HepG2 (cell line): ENCODE data around the gene DCTN1. TPM values are rescaled to one million over a fixed set of nuclear protein-coding genes. Genes with fewer than 3 reads are reported as not detected.

Experiments
- CEBPG ChIP-seq: IDR thresholded peaks from 2 replicates; pipeline ENCODE4 v1.6.1; 2016
- CENPX ChIP-seq: sonication (generic); formaldehyde crosslinking; IDR thresholded peaks from 2 replicates; pipeline ENCODE4 v1.9.0; 2021; ENCODE audit warnings: mild to moderate bottlenecking, missing genetic modification reagents, moderate library complexity
- FOXK1 ChIP-seq: sonication (generic); formaldehyde crosslinking; IDR thresholded peaks from 2 replicates; pipeline ENCODE4 v1.4.0; 2020; ENCODE audit warnings: low read depth, missing genetic modification reagents, borderline replicate concordance
- HDAC2 ChIP-seq: sonication (generic); formaldehyde crosslinking; IDR thresholded peaks from 2 replicates; pipeline ENCODE4 v1.4.0; 2020; ENCODE audit warnings: missing genetic modification reagents
- KDM5B ChIP-seq: sonication (generic); formaldehyde crosslinking; IDR thresholded peaks from 2 replicates; pipeline ENCODE4 v1.4.0; 2020; ENCODE audit warnings: missing genetic modification reagents, mild to moderate bottlenecking, borderline replicate concordance
- KLF6 ChIP-seq: IDR thresholded peaks from 2 replicates; pipeline ENCODE4 v1.8.0; 2016; ENCODE audit warnings: missing biosample characterization, missing genetic modification reagents
- MXD4 ChIP-seq: IDR thresholded peaks from 2 replicates; pipeline ENCODE4 v1.6.1; 2016; ENCODE audit warnings: mild to moderate bottlenecking, missing biosample characterization, missing genetic modification reagents
- NFKBIZ ChIP-seq: IDR thresholded peaks from 2 replicates; pipeline ENCODE4 v1.6.1; 2018; ENCODE audit warnings: missing genetic modification reagents, missing compliant biosample characterization
- PAX8 ChIP-seq: sonication (generic); formaldehyde crosslinking; IDR thresholded peaks from 2 replicates; pipeline ENCODE4 v1.8.0; 2022; ENCODE audit warnings: mild to moderate bottlenecking, missing genetic modification reagents, borderline replicate concordance
- THYN1 ChIP-seq: sonication (generic); formaldehyde crosslinking; IDR thresholded peaks from 2 replicates; pipeline ENCODE4 v1.8.1; 2023; ENCODE audit warnings: low read depth, mild to moderate bottlenecking, moderate library complexity, missing genetic modification reagents, borderline replicate concordance
- ZBTB42 ChIP-seq: sonication (generic); formaldehyde crosslinking; IDR thresholded peaks from 2 replicates; pipeline ENCODE4 v1.5.0; 2020; ENCODE audit warnings: mild to moderate bottlenecking, missing genetic modification reagents
- ZNF232 ChIP-seq: sonication (generic); formaldehyde crosslinking; IDR thresholded peaks from 2 replicates; pipeline ENCODE4 v1.4.0; 2020; ENCODE audit warnings: missing genetic modification reagents, borderline replicate concordance
- ZNF646 ChIP-seq: sonication (generic); formaldehyde crosslinking; IDR thresholded peaks from 2 replicates; pipeline ENCODE4 v1.9.0; 2021; ENCODE audit warnings: mild to moderate bottlenecking, missing genetic modification reagents
- polyA plus RNA-seq, 8 experiments: library from polyadenylated mRNA; depleted of rRNA in 3 of 8; stranded (reverse) in 7 of 8; unstranded in 1 of 8; fragments of >200 nt; fragmentation: Illumina TruSeq in 4 of 8; extraction: Trizol in 4 of 8; gene quantifications; 2 replicates each; pipeline versions ENCODE4 v1.2.1 to v1.2.3, GENCODE V29; 2011 to 2016; ENCODE audit warnings: low read depth in 4 of 8, missing spikeins in 1 of 8, mixed read lengths in 1 of 8; ENCODE audit not compliant: insufficient read depth in 1 of 8
- total RNA-seq, 5 experiments: library from RNA; depleted of rRNA; stranded (reverse); fragments of >200 nt; fragmentation: Illumina TruSeq; extraction: Trizol; gene quantifications; 2 replicates each; pipeline ENCODE4 v1.2.3, GENCODE V29; 2016; ENCODE audit warnings: low read depth in 1 of 5
- TF ChIP-seq, protein P1 (sequence below): sonication (generic); formaldehyde crosslinking; IDR thresholded peaks from 2 replicates; pipeline ENCODE4 v1.9.0; 2021; ENCODE audit warnings: missing genetic modification reagents, mild to moderate bottlenecking, borderline replicate concordance
- TF ChIP-seq, protein P2 (sequence below): sonication (generic); formaldehyde crosslinking; IDR thresholded peaks from 2 replicates; pipeline ENCODE4 v1.5.0; 2020; ENCODE audit warnings: missing genetic modification reagents, mild to moderate bottlenecking, borderline replicate concordance

The DCTN1 gene
- total and polyA plus RNA-seq, 2 of the 13 experiments (the other 11 are each of a cell fraction or from before 2014, with no cell fraction given): 73.2 to 122 TPM

- TF ChIP-seq, protein P1, sequence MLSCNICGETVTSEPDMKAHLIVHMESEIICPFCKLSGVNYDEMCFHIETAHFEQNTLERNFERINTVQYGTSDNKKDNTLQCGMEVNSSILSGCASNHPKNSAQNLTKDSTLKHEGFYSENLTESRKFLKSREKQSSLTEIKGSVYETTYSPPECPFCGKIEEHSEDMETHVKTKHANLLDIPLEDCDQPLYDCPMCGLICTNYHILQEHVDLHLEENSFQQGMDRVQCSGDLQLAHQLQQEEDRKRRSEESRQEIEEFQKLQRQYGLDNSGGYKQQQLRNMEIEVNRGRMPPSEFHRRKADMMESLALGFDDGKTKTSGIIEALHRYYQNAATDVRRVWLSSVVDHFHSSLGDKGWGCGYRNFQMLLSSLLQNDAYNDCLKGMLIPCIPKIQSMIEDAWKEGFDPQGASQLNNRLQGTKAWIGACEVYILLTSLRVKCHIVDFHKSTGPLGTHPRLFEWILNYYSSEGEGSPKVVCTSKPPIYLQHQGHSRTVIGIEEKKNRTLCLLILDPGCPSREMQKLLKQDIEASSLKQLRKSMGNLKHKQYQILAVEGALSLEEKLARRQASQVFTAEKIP (CRISPR knock-in tag): no peak
- TF ChIP-seq ZNF232 (CRISPR knock-in tag) (peak; percentile 76; the same call in 1 of the 2 replicates), KLF6 (no peak), HDAC2 (CRISPR knock-in tag) (no peak; the same call in none of the 2 replicates), FOXK1 (peak; percentile 62), THYN1 (0 out of 2 replicates have a peak, but pooled peaks have one; percentile 35), MXD4 (peak; percentile 86), CEBPG (no peak; the same call in 1 of the 2 replicates), PAX8 (CRISPR knock-in tag) (no peak), ZNF646 (CRISPR knock-in tag) (no peak), CENPX (no peak), ZBTB42 (CRISPR knock-in tag) (0 out of 2 replicates have a peak, but pooled peaks have one; percentile 62), KDM5B (CRISPR knock-in tag) (peak; percentile 80; the same call in 1 of the 2 replicates), NFKBIZ (CRISPR knock-in tag) (0 out of 2 replicates have a peak, but pooled peaks have one; percentile 11)
- TF ChIP-seq, protein P2, sequence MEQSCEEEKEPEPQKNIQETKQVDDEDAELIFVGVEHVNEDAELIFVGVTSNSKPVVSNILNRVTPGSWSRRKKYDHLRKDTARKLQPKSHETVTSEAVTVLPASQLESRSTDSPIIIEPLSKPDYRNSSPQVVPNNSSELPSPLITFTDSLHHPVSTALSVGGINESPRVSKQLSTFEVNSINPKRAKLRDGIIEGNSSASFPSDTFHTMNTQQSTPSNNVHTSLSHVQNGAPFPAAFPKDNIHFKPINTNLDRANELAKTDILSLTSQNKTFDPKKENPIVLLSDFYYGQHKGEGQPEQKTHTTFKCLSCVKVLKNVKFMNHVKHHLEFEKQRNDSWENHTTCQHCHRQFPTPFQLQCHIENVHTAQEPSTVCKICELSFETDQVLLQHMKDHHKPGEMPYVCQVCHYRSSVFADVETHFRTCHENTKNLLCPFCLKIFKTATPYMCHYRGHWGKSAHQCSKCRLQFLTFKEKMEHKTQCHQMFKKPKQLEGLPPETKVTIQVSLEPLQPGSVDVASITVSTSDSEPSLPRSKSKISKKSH: no peak
Measured at GRCh38 chr2:74391580-74392448, 11.7 kb upstream of the DCTN1 start (continued).
